Sigmoid colon (tissue), 4 donors: Measurements from ENCODE around the gene YPEL2.
"Not testable (repeated sequence)": the region's sequence is repeated elsewhere in the genome, so short reads cannot be mapped to it uniquely, and the experiment has no call there.

Source experiments
- POLR2A ChIP-seq, 2 donors: fragments of 450-650 bp; IDR thresholded peaks; one replicate each; pipeline ENCODE4 v1.6.1; 2016; ENCODE audit warnings: antibody characterized with exemption in 2 of 2, mild to moderate bottlenecking in 2 of 2, moderate library complexity in 2 of 2
- POLR2AphosphoS5 ChIP-seq, 4 donors: sonication (generic); formaldehyde crosslinking; IDR thresholded peaks; one replicate each; pipeline ENCODE4 v1.6.1; 2017; ENCODE audit warnings: antibody characterized with exemption in 4 of 4
- TF ChIP-seq, protein P1 (sequence below), 4 experiments: fragments of 450-650 bp in 3 of 4; fragments of 200-600 bp in 1 of 4; IDR thresholded peaks; one replicate each; pipeline ENCODE4 v1.5.1; 2016 to 2019; ENCODE audit warnings: antibody characterized with exemption in 4 of 4, mild to moderate bottlenecking in 3 of 4, moderate library complexity in 2 of 4

DNA sequence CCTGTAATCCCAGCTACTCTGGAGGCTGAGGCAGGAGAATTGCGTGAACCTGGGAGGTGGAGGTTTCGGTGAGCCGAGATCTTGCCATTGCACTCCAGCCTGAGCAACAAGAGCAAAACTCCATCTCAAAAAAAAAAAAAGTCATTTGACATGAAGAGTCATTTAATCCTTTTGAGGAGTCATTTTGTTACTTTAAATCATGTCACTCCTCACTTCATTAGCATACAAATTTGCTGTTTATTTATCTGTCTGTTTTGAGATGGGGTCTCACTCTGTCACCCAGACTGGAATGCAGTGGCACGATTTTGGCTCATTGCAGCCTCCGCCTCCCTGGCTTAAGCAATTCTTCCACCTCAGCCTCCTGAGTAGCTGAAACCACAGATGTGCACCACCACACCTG, 81.0 kb downstream of the YPEL2 start:
- TF ChIP-seq, protein P1, sequence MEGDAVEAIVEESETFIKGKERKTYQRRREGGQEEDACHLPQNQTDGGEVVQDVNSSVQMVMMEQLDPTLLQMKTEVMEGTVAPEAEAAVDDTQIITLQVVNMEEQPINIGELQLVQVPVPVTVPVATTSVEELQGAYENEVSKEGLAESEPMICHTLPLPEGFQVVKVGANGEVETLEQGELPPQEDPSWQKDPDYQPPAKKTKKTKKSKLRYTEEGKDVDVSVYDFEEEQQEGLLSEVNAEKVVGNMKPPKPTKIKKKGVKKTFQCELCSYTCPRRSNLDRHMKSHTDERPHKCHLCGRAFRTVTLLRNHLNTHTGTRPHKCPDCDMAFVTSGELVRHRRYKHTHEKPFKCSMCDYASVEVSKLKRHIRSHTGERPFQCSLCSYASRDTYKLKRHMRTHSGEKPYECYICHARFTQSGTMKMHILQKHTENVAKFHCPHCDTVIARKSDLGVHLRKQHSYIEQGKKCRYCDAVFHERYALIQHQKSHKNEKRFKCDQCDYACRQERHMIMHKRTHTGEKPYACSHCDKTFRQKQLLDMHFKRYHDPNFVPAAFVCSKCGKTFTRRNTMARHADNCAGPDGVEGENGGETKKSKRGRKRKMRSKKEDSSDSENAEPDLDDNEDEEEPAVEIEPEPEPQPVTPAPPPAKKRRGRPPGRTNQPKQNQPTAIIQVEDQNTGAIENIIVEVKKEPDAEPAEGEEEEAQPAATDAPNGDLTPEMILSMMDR (IDR thresholded peaks at IDR 0.05): not testable (repeated sequence)
- not testable (repeated sequence) for TF ChIP-seq POLR2AphosphoS5, POLR2A (IDR thresholded peaks at IDR 0.05)
